ENCODE data around the gene ITGAV. TPM values are rescaled to one million over a fixed set of nuclear protein-coding genes. Genes with fewer than 3 reads are reported as not detected.

Gene ITGAV
- total RNA-seq, 1 donor from 2014 or later = 65.6 TPM

DNA sequence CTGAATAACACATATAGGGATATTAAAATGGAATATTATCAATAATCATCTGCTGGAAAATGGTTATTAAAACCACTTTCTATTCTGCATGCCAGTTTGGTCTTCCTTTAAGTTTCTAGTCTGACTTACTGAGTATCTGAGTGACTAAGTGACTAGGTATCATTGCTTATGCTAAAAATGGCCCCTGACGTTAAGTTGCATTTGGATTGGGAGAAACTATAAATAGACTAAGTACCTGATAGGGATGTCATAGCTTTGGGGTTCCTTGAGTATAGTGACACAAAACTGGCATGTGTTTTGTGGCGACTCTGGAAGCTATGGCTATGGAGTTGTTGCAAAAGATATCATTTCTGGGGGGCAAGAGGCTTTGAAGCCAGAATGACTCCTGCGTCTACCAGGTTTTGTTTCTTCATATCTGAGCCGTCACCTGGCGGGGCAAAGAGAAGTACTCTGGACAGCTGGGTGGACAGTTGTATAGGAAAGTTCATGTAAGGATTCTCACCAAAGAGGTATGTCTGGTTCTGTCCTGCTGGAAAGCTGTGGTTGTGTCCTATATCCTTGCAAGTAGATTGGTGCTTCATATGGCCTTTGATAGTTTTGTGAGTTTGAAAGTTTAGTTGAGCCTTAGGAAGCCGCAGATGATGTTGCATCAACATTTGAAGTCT, 17.9 kb downstream of the ITGAV start:
- Mint-ChIP-seq H3K4me1 (ENCODE audit: unreplicated experiment) (peaks cover 23% of the 10 kb centered on the region), H3K9me3 (no peaks in the 10 kb centered on the region), H3K27ac (no peak overlapping the region), H3K36me3 (peaks cover 18% of the 10 kb centered on the region), H3K27me3 (no peaks in the 10 kb centered on the region), H3K4me3 (no peak overlapping the region)
- TF ChIP-seq, protein P1, sequence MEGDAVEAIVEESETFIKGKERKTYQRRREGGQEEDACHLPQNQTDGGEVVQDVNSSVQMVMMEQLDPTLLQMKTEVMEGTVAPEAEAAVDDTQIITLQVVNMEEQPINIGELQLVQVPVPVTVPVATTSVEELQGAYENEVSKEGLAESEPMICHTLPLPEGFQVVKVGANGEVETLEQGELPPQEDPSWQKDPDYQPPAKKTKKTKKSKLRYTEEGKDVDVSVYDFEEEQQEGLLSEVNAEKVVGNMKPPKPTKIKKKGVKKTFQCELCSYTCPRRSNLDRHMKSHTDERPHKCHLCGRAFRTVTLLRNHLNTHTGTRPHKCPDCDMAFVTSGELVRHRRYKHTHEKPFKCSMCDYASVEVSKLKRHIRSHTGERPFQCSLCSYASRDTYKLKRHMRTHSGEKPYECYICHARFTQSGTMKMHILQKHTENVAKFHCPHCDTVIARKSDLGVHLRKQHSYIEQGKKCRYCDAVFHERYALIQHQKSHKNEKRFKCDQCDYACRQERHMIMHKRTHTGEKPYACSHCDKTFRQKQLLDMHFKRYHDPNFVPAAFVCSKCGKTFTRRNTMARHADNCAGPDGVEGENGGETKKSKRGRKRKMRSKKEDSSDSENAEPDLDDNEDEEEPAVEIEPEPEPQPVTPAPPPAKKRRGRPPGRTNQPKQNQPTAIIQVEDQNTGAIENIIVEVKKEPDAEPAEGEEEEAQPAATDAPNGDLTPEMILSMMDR (conservative IDR thresholded peaks at IDR 0.05) = no peak
- DNase-seq (ENCODE audit: extremely low spot score, unreplicated experiment) = no peak

DNA sequence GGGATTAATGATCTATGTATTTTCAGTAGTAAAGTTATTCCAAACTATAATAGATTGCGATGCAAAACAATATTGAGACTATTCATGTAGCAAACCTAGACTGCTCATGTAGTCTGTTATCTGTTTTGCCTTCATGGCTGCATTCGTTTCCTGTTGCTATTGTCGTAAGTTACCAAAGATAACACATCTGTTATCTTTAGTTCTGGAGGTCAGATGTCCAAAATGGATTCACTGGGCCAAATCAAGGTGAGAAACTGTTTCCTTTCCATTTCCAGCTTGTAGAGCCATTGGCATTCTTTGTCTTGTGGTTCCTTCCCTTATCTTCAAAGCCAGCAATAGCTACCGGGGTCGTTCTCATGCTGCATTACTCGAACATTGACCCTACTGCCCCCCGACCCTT, 20.9 kb downstream of the ITGAV start:
- no peaks in the 10 kb centered on the region for H3K9me3 Mint-ChIP-seq
- TF ChIP-seq, protein P1 (conservative IDR thresholded peaks at IDR 0.05) = no peak
- H3K36me3 Mint-ChIP-seq = peaks cover 11% of the 10 kb centered on the region
- DNase-seq (ENCODE audit: extremely low spot score, unreplicated experiment) = no peak
- H3K4me3 Mint-ChIP-seq = no peak overlapping the region
- H3K27me3 Mint-ChIP-seq = no peaks in the 10 kb centered on the region
- H3K27ac Mint-ChIP-seq = no peak overlapping the region
- H3K4me1 Mint-ChIP-seq (ENCODE audit: unreplicated experiment) = peaks cover 27% of the 10 kb centered on the region

DNA sequence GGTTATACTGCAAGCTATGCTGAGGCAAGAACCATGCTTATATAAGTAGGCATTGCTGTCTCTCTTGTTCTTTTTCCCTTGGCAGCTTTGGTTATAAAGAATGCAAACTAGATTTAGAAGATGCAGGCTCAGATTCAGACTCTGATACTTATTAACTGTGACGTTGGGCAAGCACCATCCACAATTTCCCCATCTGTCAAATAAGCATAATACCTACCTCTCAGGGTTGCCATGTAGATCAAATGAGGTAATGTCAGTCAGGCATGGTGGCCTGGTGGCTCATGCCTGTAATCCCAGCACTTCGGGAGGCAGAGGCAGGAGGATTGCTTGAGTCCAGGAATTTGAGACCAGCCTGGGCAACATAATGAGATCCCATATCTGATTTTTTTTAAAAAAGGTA, 21.7 kb downstream of the ITGAV start:
- no peaks in the 10 kb centered on the region for H3K9me3 Mint-ChIP-seq
- H3K4me1 Mint-ChIP-seq (ENCODE audit: unreplicated experiment) = peaks cover 27% of the 10 kb centered on the region
- DNase-seq (ENCODE audit: extremely low spot score, unreplicated experiment) = no peak
- no peaks in the 10 kb centered on the region for H3K27me3 Mint-ChIP-seq
- no peak overlapping the region for H3K4me3 Mint-ChIP-seq
- H3K27ac Mint-ChIP-seq = no peak overlapping the region
- peaks cover 7% of the 10 kb centered on the region for H3K36me3 Mint-ChIP-seq
- TF ChIP-seq, protein P1 (conservative IDR thresholded peaks at IDR 0.05) = no peak

DNA sequence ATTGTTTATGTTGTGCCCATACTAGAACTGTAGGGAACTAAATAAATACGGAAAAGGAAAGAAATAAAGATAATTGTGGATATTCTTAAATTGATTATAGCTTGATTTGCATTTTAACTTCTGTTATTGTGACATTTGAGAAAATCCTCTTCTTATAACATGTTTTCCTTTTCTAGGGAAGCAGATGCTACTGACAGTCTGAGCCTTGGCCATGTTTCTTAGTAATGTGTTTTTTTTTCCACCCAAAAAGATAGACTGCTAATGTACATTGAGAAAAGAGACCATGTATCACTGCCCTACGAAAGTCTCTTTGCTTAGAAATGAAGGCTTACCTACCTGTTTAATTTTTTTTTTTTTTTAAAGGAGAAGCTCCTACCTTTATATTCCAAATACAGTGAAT, 22.2 kb downstream of the ITGAV start:
- no peaks in the 10 kb centered on the region for H3K27me3 Mint-ChIP-seq
- TF ChIP-seq, protein P1 (conservative IDR thresholded peaks at IDR 0.05) = no peak
- no peak for DNase-seq (ENCODE audit: extremely low spot score, unreplicated experiment)
- peaks cover 27% of the 10 kb centered on the region for H3K4me1 Mint-ChIP-seq (ENCODE audit: unreplicated experiment)
- H3K9me3 Mint-ChIP-seq = no peaks in the 10 kb centered on the region
- H3K4me3 Mint-ChIP-seq = no peak overlapping the region
- H3K36me3 Mint-ChIP-seq = peaks cover 8% of the 10 kb centered on the region
- no peak overlapping the region for H3K27ac Mint-ChIP-seq

DNA sequence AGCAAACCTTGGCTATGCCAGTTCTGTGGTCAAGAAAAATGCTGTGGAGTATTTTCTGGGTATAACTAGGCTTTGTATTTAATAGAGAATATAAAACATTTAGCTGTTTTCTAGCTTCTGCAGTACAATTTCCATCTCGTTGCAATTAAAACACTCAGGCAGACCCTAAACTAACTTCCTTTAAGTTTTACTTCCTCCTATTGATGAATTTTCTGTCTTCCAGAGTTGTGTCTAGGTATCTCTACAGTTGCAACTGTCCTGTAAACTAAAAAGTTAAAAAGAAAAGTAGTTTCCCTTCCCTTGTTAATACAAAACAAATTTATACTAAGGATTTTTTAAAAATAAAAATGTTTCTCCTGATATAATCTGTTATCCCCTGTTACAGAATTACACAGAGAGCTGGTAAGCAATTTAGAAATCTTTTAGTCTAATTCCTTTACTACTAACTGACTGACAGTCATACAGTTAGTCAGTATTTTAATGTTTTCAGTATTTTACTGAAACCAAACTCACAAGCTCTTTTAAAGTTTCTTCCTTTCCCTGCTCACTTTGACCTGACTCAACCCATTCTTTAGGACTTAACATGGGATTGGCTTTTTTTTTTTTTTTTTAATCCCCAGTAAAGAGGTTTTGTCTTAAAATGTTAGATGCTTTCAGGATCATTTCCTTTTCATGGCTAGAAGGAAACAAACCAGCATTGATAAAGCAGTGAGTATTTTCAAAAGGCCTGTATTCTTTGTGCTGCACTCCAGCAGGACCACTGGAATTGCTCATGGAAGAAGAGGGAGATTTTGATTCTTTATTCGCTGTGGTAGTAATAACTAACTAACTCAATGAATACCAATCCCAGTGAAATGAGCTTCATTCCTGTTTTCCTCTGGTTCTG, 22.9 kb downstream of the ITGAV start:
- Mint-ChIP-seq H3K36me3 (peaks cover 10% of the 10 kb centered on the region), H3K4me3 (no peak overlapping the region)
- TF ChIP-seq, protein P1 (conservative IDR thresholded peaks at IDR 0.05) = no peak

More for the DNA sequence above, 22.9 kb downstream of the ITGAV start:
- Mint-ChIP-seq H3K27me3 (no peaks in the 10 kb centered on the region), H3K4me1 (ENCODE audit: unreplicated experiment) (peaks cover 27% of the 10 kb centered on the region), H3K27ac (no peak overlapping the region), H3K9me3 (no peaks in the 10 kb centered on the region)
- DNase-seq (ENCODE audit: extremely low spot score, unreplicated experiment) = no peak
